Measurements from ENCODE around the gene ZNF526.
A peak's percentile ranks its signal among the peaks of the same experiment; 100 is the strongest.

Gene ZNF526

GRCh38 chr19:42176649-42176989, 43.5 kb upstream of the ZNF526 start:
- Histone ChIP-seq H2BK15ac (ENCODE audit: low read depth, poor library complexity, severe bottlenecking) (no peak overlapping the region), H3K14ac (ENCODE audit: low read length in 2 of 2) (no peak overlapping the region), H4K91ac (ENCODE audit: low read length) (no peak overlapping the region), H3K9ac (ENCODE audit: low read length) (peak overlapping the region; percentile 71), H3K79me1 (replicated peaks; ENCODE audit: low read length, poor library complexity, severe bottlenecking) (no peaks in the 10 kb centered on the region), H3K4me1 (ENCODE audit: control insufficient read depth, insufficient read depth, low read depth, low read length) (peaks cover 9% of the 10 kb centered on the region), H2AFZ (ENCODE audit: low read depth, low read length) (no peak overlapping the region), H2AK5ac (ENCODE audit: low read length, severe bottlenecking) (no peak overlapping the region), H3K18ac (ENCODE audit: low read depth in 1 of 2, low read length in 2 of 2) (no peak overlapping the region), H3K4me2 (ENCODE audit: low read length, poor library complexity, severe bottlenecking) (peak overlapping the region; percentile 83), H4K8ac (ENCODE audit: low read length) (no peak overlapping the region), H2BK12ac (ENCODE audit: low read length in 2 of 2) (no peak overlapping the region), H3K27ac (ENCODE audit: low read length, poor library complexity, severe bottlenecking) (no peak overlapping the region), H2BK5ac (ENCODE audit: low read depth, low read length, poor library complexity, severe bottlenecking) (no peak overlapping the region), H3K36me3 (ENCODE audit: control insufficient read depth in 1 of 2, insufficient read depth in 2 of 2, low read depth in 1 of 2, low read length in 2 of 2) (no peaks in the 10 kb centered on the region), H2BK120ac (ENCODE audit: low read depth, low read length) (no peak overlapping the region), H3K4me3 (ENCODE audit: insufficient read depth in 1 of 2, low read depth in 1 of 2, low read length in 2 of 2) (peak overlapping the region; percentile 3 to 79), H3K23ac (ENCODE audit: low read length in 2 of 2) (no peak overlapping the region), H3K27me3 (ENCODE audit: control insufficient read depth in 1 of 2, insufficient read depth in 1 of 2, low read length in 2 of 2) (peaks cover 84 to 85% of the 10 kb centered on the region in 2 experiments), H3K9me3 (ENCODE audit: control insufficient read depth, low read length) (no peaks in the 10 kb centered on the region), H3K4ac (ENCODE audit: low read depth in 1 of 2, low read length in 2 of 2) (no peak overlapping the region)
- DNase-seq = no peak
- under 1% methylated on average over 23 of the region's 31 CpGs for WGBS

- H3K4ac ChIP-seq (ENCODE audit: low read depth in 1 of 2, low read length in 2 of 2) = no peak overlapping the region
- no peak overlapping the region for H2BK5ac ChIP-seq (ENCODE audit: low read depth, low read length, poor library complexity, severe bottlenecking)
- no peak overlapping the region for H2AFZ ChIP-seq (ENCODE audit: low read depth, low read length)
- DNase-seq = peak; percentile 83
- H3K23ac ChIP-seq (ENCODE audit: low read length in 2 of 2) = peak overlapping the region in 1 of 2 experiments; percentile 70
- no peak overlapping the region for H2BK15ac ChIP-seq (ENCODE audit: low read depth, poor library complexity, severe bottlenecking)
- WGBS = 3% methylated on average over 39 of the region's 66 CpGs
- no peaks in the 10 kb centered on the region for H3K9me3 ChIP-seq (ENCODE audit: control insufficient read depth, low read length)
- no peak overlapping the region for H3K14ac ChIP-seq (ENCODE audit: low read length in 2 of 2)
- peak overlapping the region; percentile 83 for H3K4me2 ChIP-seq (ENCODE audit: low read length, poor library complexity, severe bottlenecking)
- no peak overlapping the region for H2AK5ac ChIP-seq (ENCODE audit: low read length, severe bottlenecking)
- no peak overlapping the region for H2BK12ac ChIP-seq (ENCODE audit: low read length in 2 of 2)
- no peaks in the 10 kb centered on the region for H3K36me3 ChIP-seq (ENCODE audit: control insufficient read depth in 1 of 2, insufficient read depth in 2 of 2, low read depth in 1 of 2, low read length in 2 of 2)
- peaks cover 84% of the 10 kb centered on the region in 2 experiments for H3K27me3 ChIP-seq (ENCODE audit: control insufficient read depth in 1 of 2, insufficient read depth in 1 of 2, low read length in 2 of 2)
- H3K4me1 ChIP-seq (ENCODE audit: control insufficient read depth, insufficient read depth, low read depth, low read length) = peaks cover 9% of the 10 kb centered on the region
- no peaks in the 10 kb centered on the region for H3K79me1 ChIP-seq (replicated peaks; ENCODE audit: low read length, poor library complexity, severe bottlenecking)
- no peak overlapping the region for H3K18ac ChIP-seq (ENCODE audit: low read depth in 1 of 2, low read length in 2 of 2)
- H4K91ac ChIP-seq (ENCODE audit: low read length) = no peak overlapping the region
- no peak overlapping the region for H3K27ac ChIP-seq (ENCODE audit: low read length, poor library complexity, severe bottlenecking)
- H3K9ac ChIP-seq (ENCODE audit: low read length) = peak overlapping the region; percentile 20
- H4K8ac ChIP-seq (ENCODE audit: low read length) = no peak overlapping the region
- no peak overlapping the region for H2BK120ac ChIP-seq (ENCODE audit: low read depth, low read length)
- H3K4me3 ChIP-seq (ENCODE audit: insufficient read depth in 1 of 2, low read depth in 1 of 2, low read length in 2 of 2) = peak overlapping the region; percentile 38 to 40
Measured at GRCh38 chr19:42176990-42177685, 43.0 kb upstream of the ZNF526 start.

DNA sequence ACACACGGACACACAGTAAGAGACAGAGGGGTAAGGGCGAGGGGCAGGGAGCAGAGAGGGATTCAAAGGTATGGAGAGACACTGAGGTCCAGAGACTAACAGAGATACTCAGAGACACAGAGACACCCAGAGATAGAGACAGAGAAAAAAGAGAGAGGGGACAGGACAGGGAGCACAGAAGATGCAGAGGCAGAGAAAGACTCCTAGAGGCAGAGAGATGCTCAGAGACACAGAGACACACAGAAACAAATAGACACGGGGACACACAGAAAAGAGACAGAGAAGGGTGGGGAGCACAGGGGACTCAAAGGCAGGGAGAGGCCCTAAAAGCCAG, 42.5 kb upstream of the ZNF526 start:
- Histone ChIP-seq H3K36me3 (ENCODE audit: control insufficient read depth in 1 of 2, insufficient read depth in 2 of 2, low read depth in 1 of 2, low read length in 2 of 2) (no peaks in the 10 kb centered on the region), H3K4ac (ENCODE audit: low read depth in 1 of 2, low read length in 2 of 2) (no peak overlapping the region), H3K9me3 (ENCODE audit: control insufficient read depth, low read length) (no peaks in the 10 kb centered on the region), H4K8ac (ENCODE audit: low read length) (no peak overlapping the region), H2AFZ (ENCODE audit: low read depth, low read length) (no peak overlapping the region), H2BK12ac (ENCODE audit: low read length in 2 of 2) (no peak overlapping the region), H3K27me3 (ENCODE audit: control insufficient read depth in 1 of 2, insufficient read depth in 1 of 2, low read length in 2 of 2) (peaks cover 83 to 84% of the 10 kb centered on the region in 2 experiments), H2BK5ac (ENCODE audit: low read depth, low read length, poor library complexity, severe bottlenecking) (no peak overlapping the region), H2BK120ac (ENCODE audit: low read depth, low read length) (no peak overlapping the region), H4K91ac (ENCODE audit: low read length) (no peak overlapping the region), H3K9ac (ENCODE audit: low read length) (no peak overlapping the region), H3K18ac (ENCODE audit: low read depth in 1 of 2, low read length in 2 of 2) (no peak overlapping the region), H3K23ac (ENCODE audit: low read length in 2 of 2) (no peak overlapping the region), H3K4me1 (ENCODE audit: control insufficient read depth, insufficient read depth, low read depth, low read length) (peaks cover 9% of the 10 kb centered on the region), H3K27ac (ENCODE audit: low read length, poor library complexity, severe bottlenecking) (no peak overlapping the region), H2BK15ac (ENCODE audit: low read depth, poor library complexity, severe bottlenecking) (no peak overlapping the region), H2AK5ac (ENCODE audit: low read length, severe bottlenecking) (no peak overlapping the region), H3K4me2 (ENCODE audit: low read length, poor library complexity, severe bottlenecking) (no peak overlapping the region), H3K14ac (ENCODE audit: low read length in 2 of 2) (no peak overlapping the region), H3K79me1 (replicated peaks; ENCODE audit: low read length, poor library complexity, severe bottlenecking) (no peaks in the 10 kb centered on the region), H3K4me3 (ENCODE audit: insufficient read depth in 1 of 2, low read depth in 1 of 2, low read length in 2 of 2) (no peak overlapping the region)
- WGBS = 45% methylated on average over 3 of the region's 3 CpGs
- no peak for DNase-seq

DNA sequence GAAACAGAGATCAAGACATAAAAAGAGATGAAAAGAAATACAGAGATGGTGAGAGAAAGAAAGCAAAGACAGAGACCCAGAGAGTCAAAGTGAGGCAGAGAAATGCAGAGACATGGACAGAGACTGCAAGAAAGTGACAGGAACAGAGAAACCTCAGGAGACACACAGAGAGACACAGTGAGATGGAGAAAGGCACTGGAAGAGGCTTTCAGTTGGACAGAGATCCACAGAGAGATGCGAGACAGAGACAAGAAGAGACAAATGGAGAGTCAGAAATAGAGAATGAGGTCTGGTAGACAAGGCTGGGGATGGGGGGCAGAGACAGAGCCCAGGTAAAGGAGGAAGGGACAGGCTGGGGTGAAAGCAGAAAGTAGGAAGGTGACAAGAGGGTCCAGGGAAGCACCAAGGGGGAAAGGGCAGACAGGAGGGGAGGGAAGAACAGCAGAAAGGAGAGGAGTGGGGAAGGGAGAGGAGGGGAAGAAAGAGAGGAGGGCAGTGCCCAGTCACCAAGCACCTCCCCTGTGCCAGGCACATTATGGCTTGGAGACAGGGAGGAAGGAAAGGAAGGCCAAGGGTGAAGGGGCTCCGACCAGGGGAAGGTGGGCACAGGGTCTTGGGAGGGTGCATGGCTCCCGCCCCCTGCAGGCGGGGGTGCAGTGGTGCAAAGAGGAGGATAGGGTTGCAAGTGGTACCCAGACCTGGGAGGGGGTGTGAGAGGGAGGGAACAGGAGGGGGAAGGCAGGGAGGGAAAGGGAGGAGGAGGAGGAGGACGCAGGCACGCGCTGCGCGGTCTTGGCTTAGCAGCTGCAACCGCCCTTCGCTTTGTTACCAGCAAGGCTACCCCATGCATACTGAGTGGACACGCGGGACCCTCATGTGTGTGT, 41.1 kb upstream of the ZNF526 start:
- Histone ChIP-seq H4K8ac (ENCODE audit: low read length) (no peak overlapping the region), H3K4me3 (ENCODE audit: insufficient read depth in 1 of 2, low read depth in 1 of 2, low read length in 2 of 2) (no peak overlapping the region), H3K4me2 (ENCODE audit: low read length, poor library complexity, severe bottlenecking) (no peak overlapping the region), H3K27ac (ENCODE audit: low read length, poor library complexity, severe bottlenecking) (no peak overlapping the region), H2BK15ac (ENCODE audit: low read depth, poor library complexity, severe bottlenecking) (no peak overlapping the region), H3K79me1 (replicated peaks; ENCODE audit: low read length, poor library complexity, severe bottlenecking) (no peaks in the 10 kb centered on the region), H2BK5ac (ENCODE audit: low read depth, low read length, poor library complexity, severe bottlenecking) (no peak overlapping the region), H3K14ac (ENCODE audit: low read length in 2 of 2) (no peak overlapping the region), H2AFZ (ENCODE audit: low read depth, low read length) (no peak overlapping the region), H3K27me3 (ENCODE audit: control insufficient read depth in 1 of 2, insufficient read depth in 1 of 2, low read length in 2 of 2) (peaks cover 70 to 75% of the 10 kb centered on the region in 2 experiments), H3K18ac (ENCODE audit: low read depth in 1 of 2, low read length in 2 of 2) (no peak overlapping the region), H3K4ac (ENCODE audit: low read depth in 1 of 2, low read length in 2 of 2) (no peak overlapping the region), H3K9ac (ENCODE audit: low read length) (no peak overlapping the region), H2AK5ac (ENCODE audit: low read length, severe bottlenecking) (no peak overlapping the region), H2BK120ac (ENCODE audit: low read depth, low read length) (no peak overlapping the region), H4K91ac (ENCODE audit: low read length) (no peak overlapping the region), H3K9me3 (ENCODE audit: control insufficient read depth, low read length) (no peaks in the 10 kb centered on the region), H3K23ac (ENCODE audit: low read length in 2 of 2) (no peak overlapping the region), H3K4me1 (ENCODE audit: control insufficient read depth, insufficient read depth, low read depth, low read length) (peaks cover 9% of the 10 kb centered on the region), H2BK12ac (ENCODE audit: low read length in 2 of 2) (no peak overlapping the region), H3K36me3 (ENCODE audit: control insufficient read depth in 1 of 2, insufficient read depth in 2 of 2, low read depth in 1 of 2, low read length in 2 of 2) (no peaks in the 10 kb centered on the region)
- no peak for DNase-seq
- WGBS = 19% methylated on average over 13 of the region's 13 CpGs
